ENCODE results near the gene KCNB1.

KCNB1 gene

DNA sequence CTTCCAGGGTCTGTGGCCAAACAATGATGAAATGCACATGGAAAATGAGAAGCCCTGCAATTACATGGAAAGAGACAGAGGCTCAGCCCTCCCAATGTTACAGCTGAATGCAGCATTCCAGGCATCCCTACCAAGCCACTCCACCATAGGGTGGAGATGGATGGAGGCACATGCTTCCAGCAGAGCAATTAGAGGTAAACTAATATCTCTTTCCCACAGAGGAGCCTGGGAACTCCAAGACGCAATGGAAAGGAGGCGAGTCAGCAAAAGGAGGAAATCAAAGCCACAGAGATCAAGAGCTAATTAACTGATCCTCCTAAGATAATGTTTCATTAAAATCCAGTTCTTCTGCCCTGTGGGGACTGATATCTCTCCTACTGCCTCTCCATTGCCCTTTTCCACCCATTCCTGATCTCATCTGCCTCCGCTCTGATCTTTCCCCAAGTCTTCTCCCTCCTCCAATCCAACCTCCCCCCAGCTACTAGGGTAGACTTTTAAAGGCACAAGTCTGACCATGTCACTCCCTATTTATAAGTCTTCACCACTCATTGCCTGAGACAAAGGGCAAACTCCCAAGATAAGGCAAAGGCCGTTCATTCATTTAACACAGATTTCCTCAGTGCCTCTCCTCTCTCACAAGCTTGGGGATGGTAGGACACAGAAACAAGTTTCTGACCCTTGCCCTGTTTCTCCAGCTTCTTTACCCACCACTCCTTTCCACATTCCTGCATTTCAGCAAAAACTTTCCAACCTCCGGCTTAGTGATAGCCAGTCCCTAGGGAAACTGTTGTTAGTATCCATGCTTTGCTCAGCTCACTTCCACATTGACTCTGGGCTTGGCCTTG, 14.3 kb upstream of the KCNB1 start:
- no peak for DNase-seq

DNA sequence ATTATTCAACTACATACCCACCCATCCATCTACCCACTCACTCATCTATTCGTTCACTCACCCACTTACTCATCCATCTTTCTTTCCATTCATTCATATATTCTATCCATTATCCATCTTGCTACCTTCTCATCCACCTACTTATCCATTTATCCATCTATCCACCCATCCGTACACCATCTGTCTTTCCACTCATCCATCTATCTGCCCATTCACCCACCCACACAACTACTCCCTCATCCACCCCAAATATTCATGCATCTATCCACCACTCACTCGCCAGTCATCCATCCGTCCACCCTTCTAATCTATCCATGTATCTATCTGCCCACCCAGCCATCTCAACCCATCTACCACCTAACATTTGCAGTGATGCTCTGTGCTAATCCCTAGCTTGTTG, 13.6 kb upstream of the KCNB1 start:
- no peak for DNase-seq

DNA sequence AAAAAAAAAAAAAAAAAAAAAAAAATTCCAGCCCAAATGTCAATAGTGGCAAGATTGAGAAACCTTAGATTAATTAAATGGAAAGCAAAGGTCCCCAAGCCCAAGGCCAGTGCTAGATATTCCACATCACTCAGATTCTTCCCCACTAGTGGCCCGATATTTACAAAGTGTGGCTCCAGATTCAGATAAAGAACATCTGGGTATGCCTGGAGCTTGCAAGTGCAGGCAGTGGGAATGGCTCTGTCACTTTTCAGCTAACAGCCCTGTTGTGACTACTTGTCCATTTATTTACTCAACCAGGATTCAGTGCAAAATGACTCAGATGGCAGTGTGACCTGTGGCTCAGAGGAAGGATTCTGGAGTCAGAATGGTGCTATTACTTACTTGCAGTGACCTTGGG, 8.2 kb upstream of the KCNB1 start:
- DNase-seq: peak; percentile 66

DNA sequence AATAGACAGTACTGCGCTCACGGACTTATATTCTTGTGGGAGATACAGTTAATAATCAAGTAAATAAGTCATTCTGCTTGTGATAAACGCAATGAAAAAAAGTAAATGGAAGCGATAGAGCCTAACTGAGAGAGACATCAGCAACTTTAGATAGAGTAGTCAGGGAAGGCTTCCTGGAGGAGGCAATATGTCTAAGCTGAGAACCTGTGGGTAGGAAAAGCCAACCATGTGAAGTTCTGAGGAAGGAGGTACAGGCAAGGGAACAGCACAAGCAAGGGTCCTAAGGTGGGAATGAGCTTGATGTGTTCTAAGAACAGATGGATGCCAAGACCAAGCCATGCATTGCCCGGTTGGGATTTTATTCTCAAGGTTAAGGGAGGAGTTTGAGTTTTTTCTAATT, 7.2 kb upstream of the KCNB1 start:
- DNase-seq: no peak

DNA sequence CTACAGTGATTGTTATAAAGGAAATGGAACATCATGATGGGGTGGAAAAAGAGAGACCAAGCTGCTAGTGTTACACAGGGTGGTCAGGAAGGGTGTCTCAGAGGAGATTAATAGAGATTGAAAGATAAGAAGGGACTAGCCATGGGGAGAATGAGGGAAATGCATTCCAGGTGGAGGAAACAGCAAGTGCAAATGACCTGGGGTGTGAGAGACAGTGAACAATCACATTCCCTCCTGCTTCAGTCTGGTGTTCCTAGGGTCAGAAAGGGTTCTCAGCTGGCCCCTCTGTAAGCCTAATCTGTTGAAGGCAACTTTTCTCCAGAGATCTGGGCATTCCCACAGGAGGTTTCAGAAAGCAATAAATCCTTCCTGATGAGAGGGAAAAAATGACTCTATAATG, 3.6 kb upstream of the KCNB1 start:
- DNase-seq: no peak

DNA sequence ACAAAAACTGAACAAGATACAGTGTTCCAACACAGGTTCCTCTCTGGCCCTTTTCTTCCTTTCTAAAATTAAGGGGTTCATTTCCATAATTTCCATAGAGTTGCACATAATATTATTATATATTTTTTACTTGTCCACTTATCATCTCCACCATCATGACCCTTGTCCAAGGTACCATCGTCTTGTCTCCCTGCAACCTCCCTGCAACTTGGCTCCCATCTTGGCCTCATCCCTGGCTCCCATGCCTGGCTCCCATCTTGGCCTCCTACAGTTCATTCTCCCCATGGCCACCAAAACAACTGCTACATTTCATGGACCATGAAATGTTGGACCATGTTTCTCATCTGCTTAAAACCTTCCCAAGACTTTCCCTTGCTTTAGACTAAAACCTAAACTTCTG, 3.1 kb upstream of the KCNB1 start:
- DNase-seq: no peak

DNA sequence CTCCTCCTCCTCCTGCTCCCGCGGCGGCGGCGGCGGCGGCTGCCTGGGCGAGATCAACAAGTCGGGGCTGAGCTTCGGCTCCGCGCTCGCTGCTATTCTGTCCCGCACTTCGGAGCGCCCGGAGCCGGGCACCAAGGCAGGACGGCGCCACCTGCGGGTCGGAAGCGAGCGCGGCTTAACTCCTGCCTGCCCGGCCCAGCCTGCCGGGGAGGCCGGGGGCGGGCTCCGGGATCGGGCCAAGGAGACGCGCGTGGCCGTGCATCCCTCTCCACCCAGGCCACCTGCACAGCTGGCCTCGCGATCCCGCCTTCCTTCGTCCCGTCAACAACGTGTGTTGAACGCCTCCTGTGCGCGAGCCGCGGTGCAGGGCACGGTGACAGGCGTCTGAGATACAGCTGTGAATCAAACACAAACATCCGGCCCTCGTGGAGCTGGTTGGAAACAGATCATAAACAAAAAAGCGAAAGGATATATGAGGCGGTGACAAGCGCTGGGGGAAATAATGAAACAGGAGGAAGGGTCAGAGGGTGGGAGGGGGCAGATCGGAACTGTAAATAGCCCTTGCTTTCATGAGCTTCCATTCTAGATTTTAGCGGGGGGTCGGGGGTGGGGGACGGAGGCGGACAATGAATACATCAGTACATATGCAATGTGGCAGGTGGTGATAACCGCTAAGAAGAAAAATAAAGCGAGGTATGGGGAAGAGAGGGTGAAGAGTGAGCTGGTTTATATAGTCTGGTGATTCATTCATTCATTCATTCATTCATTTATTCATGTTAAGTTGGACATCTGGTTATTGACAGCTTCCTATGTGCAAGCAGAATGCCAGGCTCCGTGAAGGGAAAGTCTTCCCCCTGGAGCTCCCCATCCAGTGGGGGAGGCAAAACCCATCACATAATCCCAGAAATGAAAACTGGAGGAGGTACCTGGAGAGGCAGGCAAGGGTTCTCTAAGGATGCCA, 2.0 kb upstream of the KCNB1 start:
- DNase-seq: peak; percentile 95

DNA sequence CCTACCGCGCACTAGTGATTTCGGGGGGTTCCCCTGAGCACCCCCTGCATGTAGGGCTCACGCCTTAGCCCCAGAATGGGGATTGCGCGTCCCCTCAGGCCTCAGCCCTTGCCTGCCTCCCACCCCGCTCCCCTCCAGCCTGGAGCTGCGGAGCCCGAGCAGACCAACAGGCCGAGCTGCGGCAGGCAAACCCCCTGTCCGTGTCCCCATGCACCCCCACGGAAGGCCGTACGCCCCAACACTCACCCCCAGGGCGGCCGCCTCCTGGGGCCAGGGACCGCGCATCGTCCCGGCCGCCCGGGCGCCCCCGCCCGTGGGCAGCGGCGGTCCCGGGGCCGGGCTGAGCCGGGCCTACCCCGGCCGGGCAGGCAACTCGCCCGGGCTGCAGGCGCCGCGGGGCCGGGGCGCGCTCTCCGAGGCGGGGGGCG, 1.2 kb upstream of the KCNB1 start:
- DNase-seq: peak; percentile 59

DNA sequence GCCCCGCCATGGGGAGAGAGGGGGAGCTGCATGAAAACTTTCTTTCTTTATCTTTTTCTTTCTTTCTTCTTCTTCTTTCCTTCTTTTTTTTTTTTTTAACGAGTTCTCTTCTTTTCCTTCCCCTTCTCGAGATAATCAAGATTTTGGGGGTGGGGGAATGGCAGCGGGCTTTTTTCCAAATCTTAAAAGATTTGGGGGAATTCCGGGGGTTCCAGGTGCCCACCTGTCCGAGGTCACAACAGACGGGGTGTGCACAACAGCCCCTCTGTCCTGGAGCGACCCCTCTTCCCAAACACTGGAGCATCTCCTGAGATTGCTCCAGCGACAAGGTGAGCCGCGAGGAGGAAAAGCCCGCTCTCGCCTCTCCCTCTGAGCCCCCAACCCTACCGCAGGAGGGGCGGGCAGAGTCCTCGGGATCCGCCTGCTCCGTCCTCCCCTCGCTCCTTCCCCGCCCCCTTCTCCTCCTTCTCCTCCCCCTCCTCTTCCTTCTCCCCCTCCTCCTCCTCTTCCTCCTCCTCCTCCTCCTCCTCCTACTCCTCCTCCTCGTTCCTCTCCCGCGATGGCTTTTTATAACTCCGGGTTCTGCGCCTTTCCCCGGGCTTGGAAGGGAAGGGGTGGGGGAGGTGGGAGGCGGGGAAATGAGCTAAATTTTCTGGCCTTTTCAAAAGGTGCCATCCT, 689 bp upstream of the KCNB1 start:
- DNase-seq: peak; percentile 52

DNA sequence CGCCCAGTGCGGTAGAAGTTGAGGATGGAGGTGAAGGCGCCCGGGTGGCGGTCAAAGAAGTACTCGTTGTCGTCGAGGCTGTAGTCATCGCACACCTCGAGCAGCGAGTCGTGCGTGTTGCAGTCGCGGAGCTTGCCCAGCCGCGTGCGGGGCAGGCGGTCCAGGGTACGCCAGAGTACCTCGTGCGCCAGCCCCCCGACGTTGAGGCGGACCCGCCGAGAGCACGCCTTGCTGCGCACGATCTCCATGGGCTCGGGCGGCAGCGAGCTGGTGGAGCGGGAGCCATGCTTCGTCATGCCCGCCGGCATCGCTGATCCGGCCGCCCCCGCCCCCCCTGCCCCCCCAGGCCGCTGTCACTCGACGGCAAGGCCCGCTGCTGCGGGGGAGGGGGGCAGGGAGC, 295 bp downstream of the KCNB1 start:
- no peak for DNase-seq

DNA sequence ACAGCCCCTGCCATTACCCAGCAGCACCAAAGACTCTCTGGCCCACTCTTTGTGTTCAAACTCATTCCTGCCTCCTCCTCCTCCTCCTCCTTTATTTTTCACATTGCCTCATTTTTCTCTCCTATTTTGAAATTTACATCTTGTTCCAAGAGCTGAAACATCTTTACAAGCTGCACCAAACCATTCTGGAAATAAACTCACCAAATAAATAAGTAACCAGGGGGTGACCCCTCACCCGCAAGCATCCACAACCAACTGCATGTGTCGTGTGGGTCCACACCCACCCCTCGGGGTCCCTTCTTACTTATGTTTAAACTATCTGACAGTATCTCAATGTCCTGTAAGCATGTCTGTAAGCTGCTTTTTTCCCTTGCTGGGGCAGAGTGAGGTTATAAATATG, 1.4 kb downstream of the KCNB1 start:
- no peak for DNase-seq

DNA sequence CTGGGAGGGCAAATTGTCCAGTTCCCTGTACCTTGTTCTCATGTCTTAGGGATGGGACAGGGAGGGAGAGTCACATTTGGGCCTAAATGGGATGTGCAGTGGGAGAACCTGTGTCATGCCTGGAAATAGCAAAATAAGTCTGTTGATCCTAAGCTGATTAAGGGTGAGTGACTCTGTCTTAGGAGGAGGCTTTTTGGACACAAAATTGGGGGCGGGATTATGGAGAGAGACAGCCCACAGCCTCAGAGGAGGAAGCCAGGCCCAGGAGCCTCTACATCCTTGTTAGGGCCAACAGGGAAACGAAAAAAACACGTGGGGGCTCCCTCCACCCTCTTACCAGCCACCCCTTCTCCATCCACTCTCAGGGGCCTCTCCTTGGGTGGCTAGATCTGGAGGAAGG, 2.2 kb downstream of the KCNB1 start:
- no peak for DNase-seq

DNA sequence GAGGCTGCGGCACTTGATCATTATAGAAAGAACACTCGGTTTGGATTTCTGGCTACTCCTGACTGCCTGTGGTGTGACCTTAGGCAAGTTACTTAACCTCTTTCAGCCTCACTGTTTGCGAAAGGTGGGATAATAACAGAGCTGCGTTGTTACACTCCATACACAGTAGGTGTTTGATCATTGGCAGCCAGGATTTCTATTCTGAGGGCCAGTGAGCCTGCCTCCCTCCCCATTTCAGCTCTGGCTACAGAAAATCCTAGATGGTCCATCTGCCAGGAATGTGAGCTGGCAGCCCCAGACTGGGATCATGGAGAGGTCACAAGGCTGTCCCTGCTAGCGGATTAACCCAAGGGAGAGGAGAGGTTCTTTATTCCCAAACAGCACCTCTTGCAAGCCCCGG, 2.7 kb downstream of the KCNB1 start:
- no peak for DNase-seq

DNA sequence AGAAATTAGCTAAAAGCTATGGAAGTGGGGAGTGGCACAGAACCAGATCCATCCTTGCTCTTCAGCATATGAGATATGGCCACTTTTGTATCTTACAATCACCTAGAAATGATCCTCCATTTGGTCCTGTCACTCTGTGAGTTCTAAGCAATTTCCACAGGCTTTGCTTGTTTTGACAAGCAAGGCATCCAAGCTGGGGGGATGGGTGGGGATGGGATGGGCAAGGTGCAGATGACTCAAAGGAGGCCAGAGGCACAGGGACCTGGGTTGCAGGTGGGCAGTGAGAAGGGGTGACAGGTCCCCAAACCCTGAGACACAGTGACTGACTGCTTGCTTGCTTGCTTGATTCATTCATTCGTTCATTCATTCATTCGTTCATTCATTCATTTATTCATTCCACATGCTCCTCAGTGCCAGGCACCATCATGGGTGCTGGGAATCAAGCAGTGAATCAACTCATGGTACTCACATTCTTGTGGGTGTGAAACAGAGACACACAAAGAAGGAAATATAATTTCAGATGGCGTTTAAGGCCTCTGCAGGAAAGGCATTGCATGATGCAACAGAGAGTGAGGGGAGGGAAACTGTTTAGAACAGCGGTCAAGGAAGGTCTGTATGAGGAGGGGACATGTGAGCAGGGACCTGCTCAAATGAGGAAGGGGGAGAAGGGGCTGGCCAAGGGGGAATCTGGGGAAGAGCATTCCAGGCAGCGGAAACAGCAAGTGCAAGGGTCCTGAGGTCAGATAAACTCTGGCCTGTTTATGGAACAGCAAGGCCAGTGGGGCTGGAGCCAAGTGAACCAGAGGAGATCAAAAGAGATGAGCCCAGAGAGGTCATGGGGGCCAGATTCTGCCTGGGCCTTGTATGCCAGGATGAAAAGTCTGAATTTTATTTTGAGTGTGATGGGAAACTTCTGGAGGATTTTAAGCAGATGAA, 3.4 kb downstream of the KCNB1 start:
- no peak for DNase-seq

DNA sequence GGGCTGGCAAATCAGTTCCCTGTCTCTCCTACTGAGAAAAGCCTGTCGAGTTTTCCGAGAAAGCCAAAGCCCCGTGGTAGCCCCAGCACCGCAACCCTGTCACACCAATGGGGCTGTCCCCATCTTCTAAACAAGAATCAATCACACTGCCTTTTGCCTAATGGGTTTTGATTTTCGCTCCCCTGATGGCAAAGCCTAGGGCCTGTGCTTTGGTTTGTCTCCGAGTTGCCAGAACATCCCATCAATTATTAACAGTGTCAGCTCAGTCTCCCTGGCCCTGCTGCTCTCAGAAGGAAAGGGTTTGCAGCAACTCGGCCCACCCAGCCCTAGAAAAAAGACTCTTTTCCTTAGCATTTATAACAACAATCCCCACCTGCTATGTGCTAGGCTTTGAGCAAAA, 4.2 kb downstream of the KCNB1 start:
- DNase-seq: no peak

DNA sequence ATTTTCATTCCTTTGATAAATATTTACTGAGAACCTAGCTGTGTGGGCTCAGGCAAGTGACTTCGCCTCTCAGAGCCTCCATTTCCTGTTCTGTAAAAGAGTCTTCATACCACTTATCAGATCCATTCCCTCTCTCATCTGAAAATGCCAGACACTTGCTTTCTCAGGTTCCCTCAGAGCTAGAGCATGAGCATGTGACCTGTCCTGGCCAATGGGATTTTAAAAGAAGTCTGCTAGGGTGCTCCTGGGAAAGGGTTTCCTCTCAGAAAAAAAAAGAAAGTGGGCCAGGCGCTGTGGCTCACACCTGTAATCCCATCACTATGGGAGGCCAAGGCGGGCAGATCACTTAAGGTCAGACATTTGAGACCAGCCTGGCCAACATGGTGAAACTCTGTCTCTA, 5.3 kb downstream of the KCNB1 start:
- DNase-seq: peak; percentile 13

DNA sequence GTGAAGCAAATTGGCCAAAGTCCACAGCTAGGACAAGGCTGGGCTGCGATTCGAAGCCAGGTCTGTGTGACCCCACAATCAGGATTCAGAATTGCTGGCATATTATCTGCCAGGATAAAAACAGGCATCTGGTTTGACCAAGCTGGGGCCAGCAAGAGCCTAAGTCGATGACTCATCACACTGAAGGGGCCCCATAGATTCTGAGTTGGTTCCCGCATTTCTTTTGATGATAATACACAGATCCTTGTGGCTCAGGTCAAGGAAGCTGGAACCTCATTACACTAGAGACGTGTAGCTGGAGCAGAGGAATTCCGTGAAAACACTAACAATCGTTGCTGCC, 6.5 kb downstream of the KCNB1 start:
- peak; percentile 15 for DNase-seq

DNA sequence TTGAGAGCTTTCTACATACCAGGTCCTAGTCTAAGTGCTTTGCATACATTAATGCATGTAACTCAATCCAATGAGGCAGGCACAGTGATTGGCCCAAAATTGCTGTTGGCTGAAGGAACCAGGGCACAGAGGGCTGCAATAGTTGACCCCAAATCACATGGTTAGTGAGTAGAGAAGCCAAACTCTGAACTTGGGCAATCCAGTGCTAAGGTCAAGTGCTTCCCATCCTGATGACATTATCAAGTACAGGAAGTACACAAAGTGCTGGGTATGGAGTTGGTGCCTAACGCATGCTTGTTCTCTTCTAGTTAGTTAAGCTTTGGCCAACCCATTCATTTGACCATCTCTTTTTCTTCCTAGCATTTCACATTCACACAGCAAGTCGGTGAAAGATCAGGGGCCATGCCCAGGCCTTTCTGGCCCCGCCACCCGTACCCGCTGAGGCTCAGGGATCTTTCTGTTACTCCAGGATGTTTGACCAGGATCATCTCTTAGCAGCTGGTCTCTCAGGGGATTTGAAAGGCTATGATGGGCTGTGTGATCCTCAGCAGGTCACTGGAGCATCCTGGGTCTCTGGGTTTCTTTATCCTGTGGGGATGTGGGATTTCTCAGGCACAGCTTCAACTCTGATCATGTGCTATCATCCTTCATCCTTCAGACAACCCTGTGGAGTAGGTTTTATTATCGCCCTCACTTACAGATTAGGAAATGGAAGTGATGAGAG, 7.0 kb downstream of the KCNB1 start:
- no peak for DNase-seq

DNA sequence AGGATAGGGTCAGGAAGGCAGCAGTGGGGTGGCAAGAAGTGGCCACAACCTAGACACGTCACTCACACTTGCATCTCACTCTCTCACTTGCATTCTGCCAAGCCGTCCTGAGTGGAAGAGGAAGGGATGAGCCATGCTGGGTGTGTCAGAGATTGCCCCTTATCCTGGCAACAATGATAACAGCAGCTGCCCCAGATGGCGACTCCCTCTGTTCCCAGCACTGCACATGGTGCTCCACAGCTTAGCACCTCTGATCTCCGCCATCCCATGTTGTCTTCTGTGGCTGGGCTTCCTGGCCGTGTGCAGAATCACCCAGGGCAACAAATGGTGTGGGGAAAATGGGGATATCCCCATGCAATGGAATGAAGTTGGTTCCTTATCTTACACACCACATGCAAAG, 11.1 kb downstream of the KCNB1 start:
- DNase-seq: no peak

DNA sequence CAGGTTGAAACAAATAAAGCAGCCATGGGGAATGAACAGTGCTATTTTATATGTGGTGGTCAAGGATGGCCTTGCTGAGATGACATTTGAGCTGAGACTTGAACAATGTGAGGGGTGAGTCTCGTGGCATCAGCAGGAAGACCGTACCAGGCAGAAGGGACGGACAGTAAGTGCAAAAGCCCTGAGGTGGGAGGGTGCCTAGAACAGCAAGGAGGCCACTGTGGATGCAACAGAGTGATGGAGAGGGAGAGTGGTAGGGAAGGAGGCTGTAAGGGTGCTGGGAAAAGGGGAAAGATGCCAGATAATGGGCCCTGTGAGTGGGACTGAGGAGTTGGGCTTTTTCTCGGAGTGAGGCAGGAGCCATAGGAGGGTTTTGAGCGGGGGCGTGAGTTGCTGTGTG, 11.5 kb downstream of the KCNB1 start:
- no peak for DNase-seq

DNA sequence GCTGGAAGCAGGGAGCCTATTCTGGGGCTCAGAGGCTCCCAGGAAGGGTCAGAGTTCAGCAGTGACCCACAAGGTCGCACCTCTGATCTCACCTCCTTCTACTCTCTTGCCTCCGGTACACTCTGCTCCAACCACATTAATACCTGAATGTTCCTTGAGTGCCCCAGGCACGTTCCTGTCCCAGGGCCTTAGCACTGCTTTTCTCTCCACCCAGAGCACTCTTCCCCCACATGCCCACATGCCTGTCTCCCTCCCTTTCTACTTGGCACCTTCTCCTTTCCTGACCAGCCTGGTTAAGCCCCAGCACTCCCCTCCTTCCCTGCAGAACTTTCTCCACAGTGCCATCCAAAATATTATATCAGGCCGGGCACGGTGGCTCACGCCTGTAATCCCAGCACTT, 13.4 kb downstream of the KCNB1 start:
- no peak for DNase-seq

DNA sequence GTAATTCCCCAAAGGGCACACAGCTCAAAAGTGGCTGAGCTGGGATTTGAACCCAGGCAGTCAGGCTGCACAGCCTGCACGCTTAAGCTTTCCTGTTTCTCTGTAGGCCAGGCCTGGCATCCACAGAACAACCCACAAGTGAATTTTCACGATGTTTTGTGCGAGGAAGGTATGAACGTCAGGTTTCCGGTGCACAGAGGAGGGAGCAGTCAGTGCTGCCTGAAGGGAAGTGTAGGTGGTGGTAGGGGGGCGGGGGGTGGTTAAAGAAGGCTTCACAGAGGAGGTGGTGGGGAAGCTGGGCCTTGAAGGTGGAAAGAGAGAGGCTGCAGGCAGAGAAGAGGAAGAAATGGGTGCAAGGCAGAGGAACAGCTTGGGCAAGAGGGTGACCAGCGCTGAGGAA, 14.1 kb downstream of the KCNB1 start:
- DNase-seq: no peak
